WTC11 (cell line): ENCODE measurements around the gene PCTP.

Experiments used
- E2F4 ChIP-seq: sonication (generic); formaldehyde crosslinking; IDR thresholded peaks from 2 replicates; pipeline ENCODE4 v1.8.1; 2022; ENCODE audit warnings: low read depth, mild to moderate bottlenecking, moderate library complexity, missing genetic modification reagents, borderline replicate concordance
- JUN ChIP-seq: sonication (generic); formaldehyde crosslinking; IDR thresholded peaks from 2 replicates; pipeline ENCODE4 v1.8.0; 2023; ENCODE audit warnings: mild to moderate bottlenecking, missing genetic modification reagents
- MAX ChIP-seq: sonication (generic); formaldehyde crosslinking; IDR thresholded peaks from 2 replicates; pipeline ENCODE4 v1.8.0; 2022; ENCODE audit warnings: mild to moderate bottlenecking, missing genetic modification reagents
- TF ChIP-seq, protein P1 (sequence below): fragments of 200-600 bp; IDR thresholded peaks from 2 replicates; pipeline ENCODE4 v1.8.0; 2022; ENCODE audit warnings: antibody characterized with exemption
- TF ChIP-seq, protein P2 (sequence below): sonication (generic); formaldehyde crosslinking; conservative IDR thresholded peaks from 2 replicates; pipeline ENCODE4 v1.8.1; 2023; ENCODE audit warnings: mild to moderate bottlenecking, low read depth, missing genetic modification reagents, moderate library complexity

GRCh38 chr17:55727275-55727674 lies 23.6 kb upstream of the PCTP start:
- TF ChIP-seq, protein P1, sequence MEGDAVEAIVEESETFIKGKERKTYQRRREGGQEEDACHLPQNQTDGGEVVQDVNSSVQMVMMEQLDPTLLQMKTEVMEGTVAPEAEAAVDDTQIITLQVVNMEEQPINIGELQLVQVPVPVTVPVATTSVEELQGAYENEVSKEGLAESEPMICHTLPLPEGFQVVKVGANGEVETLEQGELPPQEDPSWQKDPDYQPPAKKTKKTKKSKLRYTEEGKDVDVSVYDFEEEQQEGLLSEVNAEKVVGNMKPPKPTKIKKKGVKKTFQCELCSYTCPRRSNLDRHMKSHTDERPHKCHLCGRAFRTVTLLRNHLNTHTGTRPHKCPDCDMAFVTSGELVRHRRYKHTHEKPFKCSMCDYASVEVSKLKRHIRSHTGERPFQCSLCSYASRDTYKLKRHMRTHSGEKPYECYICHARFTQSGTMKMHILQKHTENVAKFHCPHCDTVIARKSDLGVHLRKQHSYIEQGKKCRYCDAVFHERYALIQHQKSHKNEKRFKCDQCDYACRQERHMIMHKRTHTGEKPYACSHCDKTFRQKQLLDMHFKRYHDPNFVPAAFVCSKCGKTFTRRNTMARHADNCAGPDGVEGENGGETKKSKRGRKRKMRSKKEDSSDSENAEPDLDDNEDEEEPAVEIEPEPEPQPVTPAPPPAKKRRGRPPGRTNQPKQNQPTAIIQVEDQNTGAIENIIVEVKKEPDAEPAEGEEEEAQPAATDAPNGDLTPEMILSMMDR = no peak
- TF ChIP-seq JUN (CRISPR knock-in tag) (no peak), MAX (CRISPR knock-in tag) (no peak), E2F4 (CRISPR knock-in tag) (no peak)
- TF ChIP-seq, protein P2, sequence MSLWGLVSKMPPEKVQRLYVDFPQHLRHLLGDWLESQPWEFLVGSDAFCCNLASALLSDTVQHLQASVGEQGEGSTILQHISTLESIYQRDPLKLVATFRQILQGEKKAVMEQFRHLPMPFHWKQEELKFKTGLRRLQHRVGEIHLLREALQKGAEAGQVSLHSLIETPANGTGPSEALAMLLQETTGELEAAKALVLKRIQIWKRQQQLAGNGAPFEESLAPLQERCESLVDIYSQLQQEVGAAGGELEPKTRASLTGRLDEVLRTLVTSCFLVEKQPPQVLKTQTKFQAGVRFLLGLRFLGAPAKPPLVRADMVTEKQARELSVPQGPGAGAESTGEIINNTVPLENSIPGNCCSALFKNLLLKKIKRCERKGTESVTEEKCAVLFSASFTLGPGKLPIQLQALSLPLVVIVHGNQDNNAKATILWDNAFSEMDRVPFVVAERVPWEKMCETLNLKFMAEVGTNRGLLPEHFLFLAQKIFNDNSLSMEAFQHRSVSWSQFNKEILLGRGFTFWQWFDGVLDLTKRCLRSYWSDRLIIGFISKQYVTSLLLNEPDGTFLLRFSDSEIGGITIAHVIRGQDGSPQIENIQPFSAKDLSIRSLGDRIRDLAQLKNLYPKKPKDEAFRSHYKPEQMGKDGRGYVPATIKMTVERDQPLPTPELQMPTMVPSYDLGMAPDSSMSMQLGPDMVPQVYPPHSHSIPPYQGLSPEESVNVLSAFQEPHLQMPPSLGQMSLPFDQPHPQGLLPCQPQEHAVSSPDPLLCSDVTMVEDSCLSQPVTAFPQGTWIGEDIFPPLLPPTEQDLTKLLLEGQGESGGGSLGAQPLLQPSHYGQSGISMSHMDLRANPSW = no peak
